GM12873 (cell line): ENCODE data around the gene MYH7B.

Experiments
- CTCF ChIP-seq: IDR thresholded peaks from 2 replicates; pipeline ENCODE4 v1.5.1; 2012; ENCODE audit warnings: low read depth, mild to moderate bottlenecking, moderate library complexity, low read length, control low read depth; ENCODE audit not compliant: insufficient read depth; ENCODE audit errors: missing control alignments

The MYH7B gene

GRCh38 chr20:34990231-34990630, 34.6 kb downstream of the MYH7B start:
- TF ChIP-seq CTCF, result no peak

- no peak for TF ChIP-seq CTCF
These were observed 35.1 kb downstream of the MYH7B start for GRCh38 chr20:34990661-34991214.

GRCh38 chr20:34992751-34993417, 37.2 kb downstream of the MYH7B start:
- TF ChIP-seq CTCF, result no peak

- no peak for TF ChIP-seq CTCF
These were observed 38.4 kb downstream of the MYH7B start for GRCh38 chr20:34993941-34994508.

- TF ChIP-seq CTCF, result no peak
These were observed 39.0 kb downstream of the MYH7B start for GRCh38 chr20:34994509-34995131.

GRCh38 chr20:34995192-34995591, 39.5 kb downstream of the MYH7B start:
- no peak for TF ChIP-seq CTCF

- no peak for TF ChIP-seq CTCF
These were observed 40.0 kb downstream of the MYH7B start for GRCh38 chr20:34995696-34996095.
